OCI-LY7 (cell line): ENCODE measurements around the gene HSF2BP. TPM values are rescaled to one million over a fixed set of nuclear protein-coding genes. Genes with fewer than 3 reads are reported as not detected.

ENCODE experiments used
- BruUV-seq: library from RNA; stranded (reverse); fragments of 400-500 nt; replicated peaks from 2 replicates; lab custom pipeline; 2021; lab: Mats Ljungman, UMichigan
- CTCF ChIA-PET: fragments of 300-600 bp; sonication (Branson Sonifier 250); formaldehyde crosslinking; loops from one replicate; lab custom pipeline; 2022; ENCODE audit warnings: antibody characterized with exemption; ENCODE audit not compliant: unreplicated experiment; lab: Charles Lee
- POLR2A ChIA-PET: fragments of 300-600 bp; sonication (Branson Sonifier 250); formaldehyde crosslinking; loops from one replicate; lab custom pipeline; 2022; ENCODE audit warnings: antibody characterized with exemption; lab: Charles Lee
- DNase-seq: peaks from one replicate; pipeline ENCODE4 v3.0.0-alpha.2; 2015; ENCODE audit warnings: low spot score
- H2AFZ ChIP-seq: fragments of 200-600 bp; sonication (generic), shearing (Covaris generic); 2 replicates; pipeline ENCODE4 v1.6.1; 2014; ENCODE audit warnings: mild to moderate bottlenecking, antibody characterized with exemption, low read length, moderate library complexity
- H3K27ac ChIP-seq: fragments of 200-600 bp; sonication (generic); 2 replicates; pipeline ENCODE4 v1.5.1; 2014; ENCODE audit warnings: mixed run types, low read depth, mild to moderate bottlenecking, moderate library complexity, low read length, inconsistent platforms; ENCODE audit not compliant: poor library complexity, severe bottlenecking
- H3K36me3 ChIP-seq: fragments of 200-600 bp; sonication (generic); 2 replicates; pipeline ENCODE4 v1.6.1; 2014; ENCODE audit warnings: mild to moderate bottlenecking, antibody characterized with exemption, low read length, moderate library complexity, mixed read lengths; ENCODE audit not compliant: insufficient read depth
- H3K4me1 ChIP-seq: fragments of 200-600 bp; sonication (generic); 2 replicates; pipeline ENCODE4 v1.5.1; 2014; ENCODE audit warnings: mild to moderate bottlenecking, low read length; ENCODE audit not compliant: insufficient read depth, poor library complexity, severe bottlenecking
- H3K4me2 ChIP-seq: fragments of 200-600 bp; sonication (generic); 2 replicates; pipeline ENCODE4 v1.6.1; 2014; ENCODE audit warnings: mild to moderate bottlenecking, low read length
- H3K4me3 ChIP-seq: fragments of 200-600 bp; sonication (generic); 2 replicates; pipeline ENCODE4 v1.5.1; 2014; ENCODE audit warnings: mild to moderate bottlenecking, low read depth, low read length; ENCODE audit not compliant: poor library complexity, severe bottlenecking
- H3K79me2 ChIP-seq: fragments of 200-600 bp; sonication (generic); 2 replicates; pipeline ENCODE4 v1.6.1; 2016; ENCODE audit warnings: low read depth, mild to moderate bottlenecking, low read length, moderate library complexity, mixed read lengths; ENCODE audit not compliant: insufficient read depth
- H3K9me2 ChIP-seq: fragments of 200-600 bp; sonication (generic); 2 replicates; pipeline ENCODE4 v1.6.1; 2016; ENCODE audit warnings: mild to moderate bottlenecking, low read length, mixed read lengths; ENCODE audit not compliant: insufficient read depth
- H3K9me3 ChIP-seq: fragments of 200-600 bp; sonication (generic); 2 replicates; pipeline ENCODE4 v1.6.1; 2014; ENCODE audit warnings: mild to moderate bottlenecking, mixed run types, low read length, mixed read lengths
- H4K20me1 ChIP-seq: fragments of 200-600 bp; sonication (generic); 2 replicates; pipeline ENCODE4 v1.6.1; 2014; ENCODE audit warnings: mild to moderate bottlenecking, antibody characterized with exemption, low read length, moderate library complexity, mixed read lengths; ENCODE audit not compliant: insufficient read depth
- CTCF ChIP-seq: fragments of 200-600 bp; sonication (generic); conservative IDR thresholded peaks from 2 replicates; pipeline ENCODE4 v1.5.1; 2014; ENCODE audit warnings: mild to moderate bottlenecking, antibody characterized with exemption, low read length, moderate library complexity, mixed read lengths
- EZH2phosphoT487 ChIP-seq: fragments of 200-600 bp; sonication (generic); IDR thresholded peaks from 2 replicates; pipeline ENCODE4 v1.6.1; 2018; ENCODE audit warnings: low read depth, borderline replicate concordance, mild to moderate bottlenecking, mixed run types, antibody characterized with exemption, low read length, moderate library complexity, mixed read lengths
- intact Hi-C: fragments of 100-400 bp; cut with micrococcal nuclease; formaldehyde crosslinking; loops from one replicate; pipeline ENCODE4 v1.10.0; 2022; ENCODE audit not compliant: unreplicated experiment
- total RNA-seq, 2 experiments: library from RNA; depleted of rRNA in 1 of 2; stranded (reverse); fragments of >200 nt in 1 of 2; shearing (Covaris generic) in 1 of 2; gene quantifications; 2 replicates each; pipeline ENCODE4 v1.2.3, GENCODE V29; 2014 to 2022

Gene HSF2BP
- total RNA-seq, 2 experiments from 2014 or later: 3.5 to 5.1 TPM

GRCh38 chr21:43689556-43690337 is 30.5 kb upstream of the HSF2BP start:
- Histone ChIP-seq H3K9me2 (no peaks in the 10 kb centered on the region), H3K4me2 (no peak overlapping the region), H3K36me3 (peaks cover 98% of the 10 kb centered on the region), H4K20me1 (no peaks in the 10 kb centered on the region), H3K4me1 (no peaks in the 10 kb centered on the region), H3K79me2 (no peaks in the 10 kb centered on the region), H3K9me3 (no peaks in the 10 kb centered on the region), H2AFZ (no peak overlapping the region), H3K4me3 (no peak overlapping the region), H3K27ac (no peak overlapping the region)
- no peak for TF ChIP-seq EZH2phosphoT487
- TF ChIP-seq CTCF: no peak
- intact Hi-C loops: no loop called here
- no TSS peak for BruUV-seq
- ChIA-PET POLR2A (no interaction called here), CTCF (no interaction called here)
- DNase-seq: no peak

- H3K9me2 ChIP-seq: no peaks in the 10 kb centered on the region
- DNase-seq: no peak
- no TSS peak for BruUV-seq
- ChIA-PET CTCF (no interaction called here), POLR2A (no interaction called here)
- no peaks in the 10 kb centered on the region for H4K20me1 ChIP-seq
- H3K79me2 ChIP-seq: no peaks in the 10 kb centered on the region
- intact Hi-C loops: no loop called here
- H2AFZ ChIP-seq: no peak overlapping the region
- H3K4me3 ChIP-seq: no peak overlapping the region
- no peak overlapping the region for H3K4me2 ChIP-seq
- H3K9me3 ChIP-seq: no peaks in the 10 kb centered on the region
- H3K27ac ChIP-seq: no peak overlapping the region
- TF ChIP-seq EZH2phosphoT487 (no peak), CTCF (no peak)
- no peaks in the 10 kb centered on the region for H3K4me1 ChIP-seq
- H3K36me3 ChIP-seq: peaks cover 98% of the 10 kb centered on the region
Observed at GRCh38 chr21:43688906-43689305, 29.6 kb upstream of the HSF2BP start.
